Measurements from ENCODE around the gene TECPR2.

Gene TECPR2

GRCh38 chr14:102481371-102481770, 118.6 kb downstream of the TECPR2 start:
- H3K4me1 ChIP-seq (ENCODE audit: control insufficient read depth in 1 of 2, insufficient read depth in 2 of 2, low read length in 2 of 2) = peaks cover 3 to 6% of the 10 kb centered on the region in 2 experiments
- H3K18ac ChIP-seq (ENCODE audit: low read length) = no peak overlapping the region
- peaks cover 0 to 2% of the 10 kb centered on the region in 2 experiments for H3K36me3 ChIP-seq (ENCODE audit: control insufficient read depth in 1 of 2, insufficient read depth in 2 of 2, low read length in 2 of 2)
- H2AK5ac ChIP-seq (ENCODE audit: low read length) = no peak overlapping the region
- no peak overlapping the region for H3K9ac ChIP-seq (ENCODE audit: low read length)
- H3K4ac ChIP-seq (ENCODE audit: low read depth, low read length) = no peak overlapping the region
- H3K79me2 ChIP-seq (ENCODE audit: control insufficient read depth, insufficient read depth, low read length, poor library complexity) = no peaks in the 10 kb centered on the region
- no peak overlapping the region for H2BK5ac ChIP-seq (ENCODE audit: low read depth, low read length, poor library complexity)
- H2AFZ ChIP-seq (ENCODE audit: insufficient read depth, low read length, poor library complexity) = no peak overlapping the region
- H4K12ac ChIP-seq (ENCODE audit: low read depth, low read length) = no peak overlapping the region
- no peak overlapping the region for H2BK120ac ChIP-seq (ENCODE audit: insufficient read depth, low read length, poor library complexity)
- H2BK12ac ChIP-seq (ENCODE audit: low read length) = no peak overlapping the region
- no CpG with 5 or more reads among the region's 4 CpGs for WGBS (ENCODE audit: extremely low coverage, insufficient coverage, insufficient read length)
- H3K27ac ChIP-seq (ENCODE audit: low read depth, low read length) = no peak overlapping the region
- H3K9me3 ChIP-seq (ENCODE audit: insufficient read depth, low read depth, low read length) = peaks cover 2% of the 10 kb centered on the region
- H3K23ac ChIP-seq (ENCODE audit: low read length) = no peak overlapping the region
- no peak for DNase-seq
- H3K14ac ChIP-seq (ENCODE audit: low read length) = no peak overlapping the region
- H3K27me3 ChIP-seq (ENCODE audit: insufficient read depth, low read length) = no peaks in the 10 kb centered on the region
- no peak overlapping the region for H4K91ac ChIP-seq (ENCODE audit: low read depth, low read length)
- H4K8ac ChIP-seq (ENCODE audit: low read depth, low read length) = no peak overlapping the region
- no peak overlapping the region for H3K4me2 ChIP-seq (ENCODE audit: low read length)
- no peak overlapping the region for H3K4me3 ChIP-seq (ENCODE audit: low read depth, low read length)
- no peaks in the 10 kb centered on the region for H3K79me1 ChIP-seq (ENCODE audit: low read length)

- H2BK5ac ChIP-seq (ENCODE audit: low read depth, low read length, poor library complexity) = no peak overlapping the region
- H3K36me3 ChIP-seq (ENCODE audit: control insufficient read depth in 1 of 2, insufficient read depth in 2 of 2, low read length in 2 of 2) = peaks cover 0 to 2% of the 10 kb centered on the region in 2 experiments
- H3K18ac ChIP-seq (ENCODE audit: low read length) = no peak overlapping the region
- peaks cover 7 to 9% of the 10 kb centered on the region in 2 experiments for H3K4me1 ChIP-seq (ENCODE audit: control insufficient read depth in 1 of 2, insufficient read depth in 2 of 2, low read length in 2 of 2)
- no peaks in the 10 kb centered on the region for H3K79me2 ChIP-seq (ENCODE audit: control insufficient read depth, insufficient read depth, low read length, poor library complexity)
- H2AFZ ChIP-seq (ENCODE audit: insufficient read depth, low read length, poor library complexity) = no peak overlapping the region
- H4K12ac ChIP-seq (ENCODE audit: low read depth, low read length) = no peak overlapping the region
- no peak overlapping the region for H4K8ac ChIP-seq (ENCODE audit: low read depth, low read length)
- peak; percentile 59 to 60 for DNase-seq
- H3K14ac ChIP-seq (ENCODE audit: low read length) = no peak overlapping the region
- no peaks in the 10 kb centered on the region for H3K27me3 ChIP-seq (ENCODE audit: insufficient read depth, low read length)
- H3K23ac ChIP-seq (ENCODE audit: low read length) = no peak overlapping the region
- no peak overlapping the region for H2AK5ac ChIP-seq (ENCODE audit: low read length)
- H3K4ac ChIP-seq (ENCODE audit: low read depth, low read length) = no peak overlapping the region
- H2BK12ac ChIP-seq (ENCODE audit: low read length) = no peak overlapping the region
- H3K4me3 ChIP-seq (ENCODE audit: low read depth, low read length) = no peak overlapping the region
- peaks cover 2% of the 10 kb centered on the region for H3K9me3 ChIP-seq (ENCODE audit: insufficient read depth, low read depth, low read length)
- WGBS (ENCODE audit: extremely low coverage, insufficient coverage, insufficient read length) = no CpG with 5 or more reads among the region's 8 CpGs
- no peak overlapping the region for H3K27ac ChIP-seq (ENCODE audit: low read depth, low read length)
- H3K9ac ChIP-seq (ENCODE audit: low read length) = no peak overlapping the region
- peaks cover under 1% of the 10 kb centered on the region for H3K79me1 ChIP-seq (ENCODE audit: low read length)
- H4K91ac ChIP-seq (ENCODE audit: low read depth, low read length) = no peak overlapping the region
- no peak overlapping the region for H2BK120ac ChIP-seq (ENCODE audit: insufficient read depth, low read length, poor library complexity)
- H3K4me2 ChIP-seq (ENCODE audit: low read length) = no peak overlapping the region
Measured at GRCh38 chr14:102481791-102482238, 119.1 kb downstream of the TECPR2 start.

GRCh38 chr14:102484316-102484715, 121.6 kb downstream of the TECPR2 start:
- Histone ChIP-seq H3K27me3 (ENCODE audit: insufficient read depth, low read length) (no peaks in the 10 kb centered on the region), H3K23ac (ENCODE audit: low read length) (no peak overlapping the region), H2BK120ac (ENCODE audit: insufficient read depth, low read length, poor library complexity) (no peak overlapping the region), H3K4me1 (ENCODE audit: control insufficient read depth in 1 of 2, insufficient read depth in 2 of 2, low read length in 2 of 2) (peaks cover 9 to 14% of the 10 kb centered on the region in 2 experiments), H3K27ac (ENCODE audit: low read depth, low read length) (no peak overlapping the region), H2BK12ac (ENCODE audit: low read length) (no peak overlapping the region), H4K8ac (ENCODE audit: low read depth, low read length) (no peak overlapping the region), H2BK5ac (ENCODE audit: low read depth, low read length, poor library complexity) (no peak overlapping the region), H3K79me1 (ENCODE audit: low read length) (peaks cover 3% of the 10 kb centered on the region), H2AK5ac (ENCODE audit: low read length) (no peak overlapping the region), H3K9ac (ENCODE audit: low read length) (no peak overlapping the region), H3K36me3 (ENCODE audit: control insufficient read depth in 1 of 2, insufficient read depth in 2 of 2, low read length in 2 of 2) (peaks cover 0 to 2% of the 10 kb centered on the region in 2 experiments), H4K91ac (ENCODE audit: low read depth, low read length) (no peak overlapping the region), H3K4ac (ENCODE audit: low read depth, low read length) (no peak overlapping the region), H3K4me3 (ENCODE audit: low read depth, low read length) (no peak overlapping the region), H3K79me2 (ENCODE audit: control insufficient read depth, insufficient read depth, low read length, poor library complexity) (no peaks in the 10 kb centered on the region), H3K14ac (ENCODE audit: low read length) (no peak overlapping the region), H2AFZ (ENCODE audit: insufficient read depth, low read length, poor library complexity) (no peak overlapping the region), H4K12ac (ENCODE audit: low read depth, low read length) (no peak overlapping the region), H3K9me3 (ENCODE audit: insufficient read depth, low read depth, low read length) (peaks cover 2% of the 10 kb centered on the region), H3K18ac (ENCODE audit: low read length) (no peak overlapping the region), H3K4me2 (ENCODE audit: low read length) (no peak overlapping the region)
- WGBS (ENCODE audit: extremely low coverage, insufficient coverage, insufficient read length) = no CpG with 5 or more reads among the region's 5 CpGs
- DNase-seq = no peak

- no peak overlapping the region for H2BK12ac ChIP-seq (ENCODE audit: low read length)
- no peak overlapping the region for H2BK120ac ChIP-seq (ENCODE audit: insufficient read depth, low read length, poor library complexity)
- no peak overlapping the region for H2AK5ac ChIP-seq (ENCODE audit: low read length)
- H4K12ac ChIP-seq (ENCODE audit: low read depth, low read length) = no peak overlapping the region
- H3K27me3 ChIP-seq (ENCODE audit: insufficient read depth, low read length) = no peaks in the 10 kb centered on the region
- H2BK5ac ChIP-seq (ENCODE audit: low read depth, low read length, poor library complexity) = no peak overlapping the region
- no peaks in the 10 kb centered on the region for H3K79me2 ChIP-seq (ENCODE audit: control insufficient read depth, insufficient read depth, low read length, poor library complexity)
- no peak overlapping the region for H3K4me2 ChIP-seq (ENCODE audit: low read length)
- DNase-seq = no peak
- peaks cover 9 to 14% of the 10 kb centered on the region in 2 experiments for H3K4me1 ChIP-seq (ENCODE audit: control insufficient read depth in 1 of 2, insufficient read depth in 2 of 2, low read length in 2 of 2)
- WGBS (ENCODE audit: extremely low coverage, insufficient coverage, insufficient read length) = no CpG with 5 or more reads among the region's 11 CpGs
- no peak overlapping the region for H3K9ac ChIP-seq (ENCODE audit: low read length)
- no peak overlapping the region for H3K18ac ChIP-seq (ENCODE audit: low read length)
- no peak overlapping the region for H3K4me3 ChIP-seq (ENCODE audit: low read depth, low read length)
- no peak overlapping the region for H4K91ac ChIP-seq (ENCODE audit: low read depth, low read length)
- H3K23ac ChIP-seq (ENCODE audit: low read length) = no peak overlapping the region
- no peaks in the 10 kb centered on the region for H3K36me3 ChIP-seq (ENCODE audit: control insufficient read depth in 1 of 2, insufficient read depth in 2 of 2, low read length in 2 of 2)
- H2AFZ ChIP-seq (ENCODE audit: insufficient read depth, low read length, poor library complexity) = no peak overlapping the region
- no peak overlapping the region for H3K14ac ChIP-seq (ENCODE audit: low read length)
- no peak overlapping the region for H4K8ac ChIP-seq (ENCODE audit: low read depth, low read length)
- H3K4ac ChIP-seq (ENCODE audit: low read depth, low read length) = no peak overlapping the region
- H3K79me1 ChIP-seq (ENCODE audit: low read length) = peaks cover 3% of the 10 kb centered on the region
- no peak overlapping the region for H3K27ac ChIP-seq (ENCODE audit: low read depth, low read length)
- H3K9me3 ChIP-seq (ENCODE audit: insufficient read depth, low read depth, low read length) = peaks cover 2% of the 10 kb centered on the region
Measured at GRCh38 chr14:102485693-102486512, 123.2 kb downstream of the TECPR2 start.
